Glutamatergic neuron (in vitro differentiated cells): Measurements from ENCODE around the gene TP63. TPM values are rescaled to one million over a fixed set of nuclear protein-coding genes. Genes with fewer than 3 reads are reported as not detected.

Experiments
- DNase-seq: peaks from one replicate; pipeline ENCODE4 v3.0.0; 2022
- H3K27ac Mint-ChIP-seq: one replicate; pipeline ENCODE4 v1.8.0; 2020; ENCODE audit warnings: mild to moderate bottlenecking, mixed read lengths, inconsistent platforms; ENCODE audit not compliant: unreplicated experiment
- H3K27me3 Mint-ChIP-seq: one replicate; pipeline ENCODE4 v1.8.0; 2020; ENCODE audit warnings: mild to moderate bottlenecking, moderate library complexity, mixed read lengths, inconsistent platforms; ENCODE audit not compliant: unreplicated experiment
- H3K36me3 Mint-ChIP-seq: one replicate; pipeline ENCODE4 v1.8.0; 2020; ENCODE audit warnings: mild to moderate bottlenecking, mixed read lengths, inconsistent platforms; ENCODE audit not compliant: unreplicated experiment
- H3K4me1 Mint-ChIP-seq: one replicate; pipeline ENCODE4 v1.8.0; 2020; ENCODE audit warnings: mild to moderate bottlenecking, low read depth, mixed read lengths, inconsistent platforms; ENCODE audit not compliant: unreplicated experiment
- H3K4me3 Mint-ChIP-seq: one replicate; pipeline ENCODE4 v1.8.0; 2020; ENCODE audit warnings: mild to moderate bottlenecking, mixed read lengths, inconsistent platforms; ENCODE audit not compliant: unreplicated experiment
- H3K9me3 Mint-ChIP-seq: one replicate; pipeline ENCODE4 v1.8.0; 2020; ENCODE audit warnings: mild to moderate bottlenecking, moderate library complexity, mixed read lengths, inconsistent platforms; ENCODE audit not compliant: unreplicated experiment
- total RNA-seq: library from RNA; stranded (reverse); fragmentation: NEBNext Ultra II Directional; extraction: Animal tissue kit (Norgen Biotek cat#: 25700); gene quantifications from one replicate; pipeline ENCODE4 v1.2.1, GENCODE V29; 2021; ENCODE audit not compliant: unreplicated experiment
- TF ChIP-seq, protein P1 (sequence below): fragments of 200-600 bp; sonication (generic); IDR thresholded peaks from one replicate; pipeline ENCODE4 v1.5.0; 2021; ENCODE audit not compliant: partially characterized antibody, unreplicated experiment

Gene TP63
- total RNA-seq, 1 donor from 2014 or later, result not detected

- H3K9me3 Mint-ChIP-seq, result no peaks in the 10 kb centered on the region
- no peaks in the 10 kb centered on the region for H3K27me3 Mint-ChIP-seq
- no peaks in the 10 kb centered on the region for H3K36me3 Mint-ChIP-seq
- no peak for DNase-seq
- no peak overlapping the region for H3K27ac Mint-ChIP-seq
- no peak overlapping the region for H3K4me3 Mint-ChIP-seq
- TF ChIP-seq, protein P1, sequence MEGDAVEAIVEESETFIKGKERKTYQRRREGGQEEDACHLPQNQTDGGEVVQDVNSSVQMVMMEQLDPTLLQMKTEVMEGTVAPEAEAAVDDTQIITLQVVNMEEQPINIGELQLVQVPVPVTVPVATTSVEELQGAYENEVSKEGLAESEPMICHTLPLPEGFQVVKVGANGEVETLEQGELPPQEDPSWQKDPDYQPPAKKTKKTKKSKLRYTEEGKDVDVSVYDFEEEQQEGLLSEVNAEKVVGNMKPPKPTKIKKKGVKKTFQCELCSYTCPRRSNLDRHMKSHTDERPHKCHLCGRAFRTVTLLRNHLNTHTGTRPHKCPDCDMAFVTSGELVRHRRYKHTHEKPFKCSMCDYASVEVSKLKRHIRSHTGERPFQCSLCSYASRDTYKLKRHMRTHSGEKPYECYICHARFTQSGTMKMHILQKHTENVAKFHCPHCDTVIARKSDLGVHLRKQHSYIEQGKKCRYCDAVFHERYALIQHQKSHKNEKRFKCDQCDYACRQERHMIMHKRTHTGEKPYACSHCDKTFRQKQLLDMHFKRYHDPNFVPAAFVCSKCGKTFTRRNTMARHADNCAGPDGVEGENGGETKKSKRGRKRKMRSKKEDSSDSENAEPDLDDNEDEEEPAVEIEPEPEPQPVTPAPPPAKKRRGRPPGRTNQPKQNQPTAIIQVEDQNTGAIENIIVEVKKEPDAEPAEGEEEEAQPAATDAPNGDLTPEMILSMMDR, result no peak
- peaks cover 6% of the 10 kb centered on the region for H3K4me1 Mint-ChIP-seq
These were observed 172.1 kb downstream of the TP63 start for GRCh38 chr3:189803254-189803653.

DNA sequence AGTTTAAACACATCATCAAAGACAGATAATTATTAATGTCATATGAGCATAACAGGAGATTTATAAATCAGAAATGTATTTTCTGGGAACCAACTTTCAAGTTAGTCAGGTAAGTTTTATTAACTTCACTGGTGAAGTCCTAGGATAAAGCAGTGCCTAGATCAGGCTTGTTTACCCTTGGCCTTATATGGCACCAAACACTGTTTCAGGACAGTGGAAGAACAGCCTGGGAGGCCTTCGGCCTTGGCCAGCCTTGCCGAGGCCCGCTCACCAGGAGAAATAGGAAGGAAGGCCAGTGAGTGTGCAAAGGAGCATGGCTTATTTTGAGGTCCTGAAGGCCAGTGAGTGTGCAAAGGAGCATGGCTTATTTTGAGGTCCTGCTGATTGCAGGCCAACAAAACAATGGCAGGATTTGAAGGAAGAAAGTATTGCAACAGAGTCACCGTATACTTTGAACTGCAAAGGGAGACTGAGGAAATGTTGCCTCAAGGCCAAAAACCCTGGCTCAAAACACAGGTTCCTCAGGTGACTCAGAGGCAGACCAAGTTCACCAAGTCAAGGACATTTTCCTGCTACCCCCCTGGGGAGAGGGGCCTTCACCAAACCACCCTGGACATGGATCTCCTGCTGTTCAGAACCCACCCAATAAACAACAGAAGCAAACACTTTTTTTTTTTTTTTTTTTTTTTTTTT is 174.3 kb downstream of the TP63 start:
- TF ChIP-seq, protein P1, result no peak
- H3K27me3 Mint-ChIP-seq, result no peaks in the 10 kb centered on the region
- DNase-seq, result no peak
- no peak overlapping the region for H3K4me3 Mint-ChIP-seq
- H3K27ac Mint-ChIP-seq, result no peak overlapping the region
- H3K4me1 Mint-ChIP-seq, result peaks cover 6% of the 10 kb centered on the region
- H3K9me3 Mint-ChIP-seq, result no peaks in the 10 kb centered on the region
- no peaks in the 10 kb centered on the region for H3K36me3 Mint-ChIP-seq

GRCh38 chr3:189806171-189806951 is 175.2 kb downstream of the TP63 start:
- H3K4me3 Mint-ChIP-seq, result no peak overlapping the region
- no peak for DNase-seq

GRCh38 chr3:189808246-189809007 is 177.2 kb downstream of the TP63 start:
- no peaks in the 10 kb centered on the region for H3K36me3 Mint-ChIP-seq
- no peaks in the 10 kb centered on the region for H3K9me3 Mint-ChIP-seq
- H3K27ac Mint-ChIP-seq, result no peak overlapping the region
- no peak overlapping the region for H3K4me3 Mint-ChIP-seq
- TF ChIP-seq, protein P1, result no peak
- peaks cover 6% of the 10 kb centered on the region for H3K4me1 Mint-ChIP-seq
- H3K27me3 Mint-ChIP-seq, result no peaks in the 10 kb centered on the region
- no peak for DNase-seq

More at GRCh38 chr3:189806171-189806951, 175.2 kb downstream of the TP63 start:
- TF ChIP-seq, protein P1, result no peak
- no peaks in the 10 kb centered on the region for H3K27me3 Mint-ChIP-seq
- H3K9me3 Mint-ChIP-seq, result no peaks in the 10 kb centered on the region
- H3K36me3 Mint-ChIP-seq, result no peaks in the 10 kb centered on the region
- peaks cover 6% of the 10 kb centered on the region for H3K4me1 Mint-ChIP-seq
- no peak overlapping the region for H3K27ac Mint-ChIP-seq
